HG03469 (cell line): Measurements from ENCODE around the gene FAM3B.
A peak's percentile ranks its signal among the peaks of the same experiment; 100 is the strongest.
"Not testable (repeated sequence)": the region's sequence is repeated elsewhere in the genome, so short reads cannot be mapped to it uniquely, and the experiment has no call there.

Experiments used
- ATAC-seq: cut with Tn5 transposase; IDR thresholded peaks from one replicate; pipeline ENCODE4 v1.9.1; 2021; ENCODE audit warnings: mild to moderate bottlenecking, moderate library complexity, moderate number of reproducible peaks; ENCODE audit not compliant: unreplicated experiment

FAM3B gene

GRCh38 chr21:41349126-41349525 is 32.5 kb downstream of the FAM3B start:
- ATAC-seq, result no peak

GRCh38 chr21:41349619-41350390 is 33.2 kb downstream of the FAM3B start:
- no peak for ATAC-seq

- ATAC-seq, result no peak
Observed at GRCh38 chr21:41350436-41351155, 34.0 kb downstream of the FAM3B start.

- no peak for ATAC-seq
Observed at GRCh38 chr21:41357546-41357945, 40.9 kb downstream of the FAM3B start.

GRCh38 chr21:41358193-41359166 is 41.9 kb downstream of the FAM3B start:
- no peak for ATAC-seq

GRCh38 chr21:41359286-41359685 is 42.7 kb downstream of the FAM3B start:
- ATAC-seq, result no peak

- ATAC-seq, result not testable (repeated sequence)
Observed at GRCh38 chr21:41359754-41360071, 43.1 kb downstream of the FAM3B start.

GRCh38 chr21:41360072-41360821 is 43.6 kb downstream of the FAM3B start:
- ATAC-seq, result no peak

GRCh38 chr21:41361053-41361785 is 44.6 kb downstream of the FAM3B start:
- ATAC-seq, result no peak

GRCh38 chr21:41361786-41362604 is 45.4 kb downstream of the FAM3B start, which contains the start of gene MX2:
Gene MX2, plus strand, starts transcription at chr21:41362027. Its CDS starts 14,880 bp downstream, at chr21:41376907.
- ATAC-seq, result peak; percentile 61

- no peak for ATAC-seq
Observed at GRCh38 chr21:41362605-41363369, 46.2 kb downstream of the FAM3B start.

- ATAC-seq, result no peak
Observed at GRCh38 chr21:41363370-41364270, 47.0 kb downstream of the FAM3B start.

- no peak for ATAC-seq
Observed at GRCh38 chr21:41364308-41364707, 47.7 kb downstream of the FAM3B start.

GRCh38 chr21:41365377-41366107 is 48.9 kb downstream of the FAM3B start:
- no peak for ATAC-seq

- ATAC-seq, result no peak
Observed at GRCh38 chr21:41366522-41367151, 50.0 kb downstream of the FAM3B start.
